ENCODE measurements around the gene IL1RAPL1.

GRCh38 chrX:29470030-29470429 is 882.8 kb downstream of the IL1RAPL1 start:
- TF ChIP-seq CTCF (IDR thresholded peaks at IDR 0.05) (no peak), POLR2AphosphoS5 (IDR thresholded peaks at IDR 0.05) (no peak), EP300 (IDR thresholded peaks at IDR 0.05) (no peak), POLR2A (IDR thresholded peaks at IDR 0.05; ENCODE audit: low read depth) (no peak)

Data from esophagus muscularis mucosa (tissue), 4 donors.